ENCODE data around the gene SUCNR1. TPM values are rescaled to one million over a fixed set of nuclear protein-coding genes. Genes with fewer than 3 reads are reported as not detected.
"Not testable (repeated sequence)": the region's sequence is repeated elsewhere in the genome, so short reads cannot be mapped to it uniquely, and the experiment has no call there.

The SUCNR1 gene
- total RNA-seq, 1 donor from 2014 or later: under 0.01 TPM

DNA sequence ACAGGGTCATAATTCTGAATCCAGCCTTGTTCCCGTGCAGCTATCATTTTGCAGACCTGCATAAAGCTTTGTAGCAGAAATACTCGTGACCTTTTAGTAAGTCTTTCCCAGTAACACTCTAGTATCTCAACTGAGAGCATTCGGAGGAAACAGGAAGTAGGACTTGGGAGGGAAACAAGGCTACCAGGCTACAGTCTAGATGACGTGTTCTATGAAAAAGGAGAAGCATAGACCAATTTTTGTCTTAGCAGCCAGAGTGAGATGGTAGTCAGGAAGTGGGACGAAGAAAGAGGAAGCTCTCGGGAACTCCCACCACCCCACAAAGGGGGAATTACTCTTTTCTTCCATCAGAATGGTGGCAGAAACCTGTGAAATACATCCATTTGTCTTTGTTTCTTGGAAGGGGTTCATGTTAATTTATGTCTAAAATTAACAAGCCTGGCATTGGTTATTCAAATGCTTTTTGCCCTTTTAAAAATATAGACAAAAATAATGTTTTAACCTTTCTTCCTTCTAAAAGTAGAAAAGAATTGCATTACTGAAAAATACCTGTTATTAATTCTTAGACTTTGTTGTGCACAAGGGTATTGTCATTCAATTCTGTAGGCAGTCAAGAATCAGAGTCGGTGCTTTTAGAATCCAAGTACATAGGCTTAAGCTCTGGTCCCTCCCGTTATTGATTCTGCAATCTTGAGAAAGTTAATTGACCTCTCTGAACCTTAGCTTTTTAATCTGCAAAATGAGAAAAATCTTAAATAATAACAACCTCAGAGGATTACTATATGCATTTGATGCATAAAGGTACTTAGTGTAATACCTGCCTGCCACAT is 1.6 kb upstream of the SUCNR1 start:
- DNase-seq (ENCODE audit: low read depth, low spot score): peak; percentile 33

DNA sequence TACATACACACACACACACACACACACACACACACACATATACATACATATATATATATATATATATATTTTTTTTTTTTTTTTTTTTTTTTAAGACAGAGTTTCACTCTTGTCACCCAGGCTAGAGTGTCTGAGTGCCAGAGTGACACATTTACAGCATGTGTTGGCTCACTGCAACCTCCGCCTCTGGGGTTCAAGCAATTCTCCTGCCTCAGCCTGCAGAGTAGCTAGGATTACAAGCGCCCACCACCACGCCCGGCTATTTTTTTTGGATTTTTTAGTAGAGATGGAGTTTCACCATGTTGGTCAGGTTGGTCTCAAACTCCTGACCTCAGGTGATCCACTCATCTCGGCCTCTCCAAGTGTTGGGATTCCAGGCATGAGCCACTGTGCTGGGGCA is 636 bp downstream of the SUCNR1 start:
- DNase-seq (ENCODE audit: low read depth, low spot score): not testable (repeated sequence)

DNA sequence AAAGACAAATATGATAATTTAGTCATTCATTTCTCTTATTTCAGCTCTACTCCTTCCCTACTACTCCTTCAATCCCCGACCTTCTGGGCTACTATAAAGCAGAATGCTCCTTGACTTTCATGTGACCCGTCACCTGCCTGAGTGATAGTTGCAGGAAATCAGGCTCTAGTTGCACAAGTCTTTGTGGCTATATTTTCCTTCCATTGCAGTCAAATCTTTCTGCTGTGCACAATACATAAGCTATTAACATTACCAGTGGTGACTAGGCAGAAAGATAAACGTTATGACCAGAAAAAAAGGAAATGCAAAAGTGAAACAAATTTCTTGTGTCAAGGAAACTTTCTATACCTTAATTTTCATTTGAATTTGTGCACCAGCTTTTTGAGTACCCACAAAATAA is 2.3 kb downstream of the SUCNR1 start:
- no peak for DNase-seq (ENCODE audit: low read depth, low spot score)

DNA sequence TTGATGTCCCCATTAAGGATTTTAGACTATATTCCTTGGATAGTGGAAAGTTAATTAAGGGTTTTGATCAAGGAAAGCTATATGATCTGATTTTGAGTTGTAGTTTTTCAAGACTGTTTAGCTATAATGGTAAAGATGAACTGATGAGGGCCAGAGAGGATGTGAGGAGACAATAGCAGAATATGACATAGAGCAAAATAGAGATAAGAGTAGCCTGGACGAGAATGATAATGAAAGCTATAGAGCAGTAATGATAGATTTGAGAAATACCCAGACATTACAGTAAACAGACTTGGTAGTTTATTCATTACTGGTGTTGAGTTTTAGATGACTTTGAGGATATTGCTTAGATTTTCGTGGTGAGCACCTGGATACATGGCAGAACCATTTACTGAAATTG is 3.8 kb downstream of the SUCNR1 start:
- no peak for DNase-seq (ENCODE audit: low read depth, low spot score)

DNA sequence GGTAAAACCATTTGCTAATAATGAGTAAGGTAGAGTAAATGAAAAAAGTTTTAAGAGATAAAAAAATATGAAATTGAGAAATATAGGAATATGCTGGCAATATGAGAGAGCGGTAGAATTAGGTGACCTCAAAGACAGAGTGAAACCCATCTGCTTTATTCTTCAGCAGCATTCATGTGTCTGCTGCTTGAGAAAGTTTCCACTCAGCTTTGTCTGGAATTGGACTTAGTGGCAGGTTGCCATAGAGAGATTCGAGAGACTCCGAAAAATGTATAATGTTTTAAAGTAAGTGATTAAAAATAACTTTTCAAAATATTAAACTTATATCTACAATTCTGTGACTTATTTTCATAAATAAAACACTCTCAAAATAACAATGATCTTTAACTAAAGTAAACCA is 5.0 kb downstream of the SUCNR1 start:
- no peak for DNase-seq (ENCODE audit: low read depth, low spot score)

DNA sequence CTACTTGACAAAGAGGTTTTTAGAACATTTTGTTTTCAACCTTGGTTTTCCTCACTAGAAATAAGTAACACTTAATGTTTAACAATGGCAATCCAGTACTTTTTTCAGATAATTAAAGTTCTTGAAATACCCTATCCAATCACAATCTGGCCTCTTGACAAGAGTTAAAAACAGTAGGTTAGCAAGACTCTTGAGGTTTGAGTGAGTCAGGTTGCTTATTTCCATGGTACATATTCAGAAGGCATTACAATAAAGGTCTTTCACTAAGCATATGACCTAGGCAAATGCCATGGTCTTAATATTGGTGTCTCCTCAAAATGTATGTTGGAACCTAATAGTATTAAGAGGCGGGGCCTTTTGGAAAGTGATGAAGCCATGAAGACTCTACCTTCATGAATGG is 5.6 kb downstream of the SUCNR1 start:
- no peak for DNase-seq (ENCODE audit: low read depth, low spot score)

DNA sequence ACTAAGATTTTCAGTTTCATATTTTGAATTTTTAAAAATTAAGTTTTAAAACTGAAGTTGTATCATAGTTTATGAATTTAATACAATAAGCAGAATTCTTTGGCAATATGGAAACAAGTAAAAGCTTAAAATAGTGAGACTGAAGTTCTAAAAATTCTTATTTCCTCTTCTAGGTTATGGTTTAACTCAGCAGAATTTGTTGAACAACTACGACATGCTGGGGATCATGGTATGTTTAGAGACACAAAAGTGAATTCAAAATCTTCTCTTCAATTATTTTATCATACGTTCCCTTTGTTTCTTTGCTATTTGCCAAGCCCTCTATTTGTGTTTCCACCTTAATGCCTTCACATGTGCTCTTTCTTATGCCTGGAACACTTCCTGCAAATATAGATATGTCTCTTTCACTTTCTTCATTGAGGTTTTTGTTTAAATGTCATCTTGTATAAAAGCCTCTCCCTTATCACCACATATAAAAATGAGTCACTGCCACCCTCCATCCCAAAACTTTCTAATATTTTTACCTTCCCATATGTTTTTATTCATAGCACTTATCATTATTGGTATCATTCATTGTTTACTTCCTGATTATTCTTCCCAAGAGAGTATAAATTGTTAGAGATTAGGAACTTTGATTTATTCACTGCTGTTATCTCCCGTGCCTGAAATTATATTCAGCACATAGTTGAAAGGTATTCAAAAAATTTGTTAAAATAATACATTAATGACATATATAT is 6.4 kb downstream of the SUCNR1 start:
- DNase-seq (ENCODE audit: low read depth, low spot score): no peak

DNA sequence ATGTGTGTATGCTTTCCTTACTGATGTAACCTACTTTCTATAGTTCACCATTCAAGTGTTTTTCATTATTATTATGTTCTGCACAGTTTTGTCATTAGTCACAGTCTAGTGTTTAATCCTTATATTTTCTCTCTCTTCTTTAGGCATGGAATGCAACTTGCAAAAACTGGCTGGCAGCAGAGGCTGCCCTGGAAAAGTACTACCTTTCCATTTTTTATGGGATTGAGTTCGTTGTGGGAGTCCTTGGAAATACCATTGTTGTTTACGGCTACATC is 6.9 kb downstream of the SUCNR1 start:
- no peak for DNase-seq (ENCODE audit: low read depth, low spot score)

DNA sequence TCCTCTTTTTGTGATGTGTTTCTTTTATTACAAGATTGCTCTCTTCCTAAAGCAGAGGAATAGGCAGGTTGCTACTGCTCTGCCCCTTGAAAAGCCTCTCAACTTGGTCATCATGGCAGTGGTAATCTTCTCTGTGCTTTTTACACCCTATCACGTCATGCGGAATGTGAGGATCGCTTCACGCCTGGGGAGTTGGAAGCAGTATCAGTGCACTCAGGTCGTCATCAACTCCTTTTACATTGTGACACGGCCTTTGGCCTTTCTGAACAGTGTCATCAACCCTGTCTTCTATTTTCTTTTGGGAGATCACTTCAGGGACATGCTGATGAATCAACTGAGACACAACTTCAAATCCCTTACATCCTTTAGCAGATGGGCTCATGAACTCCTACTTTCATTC is 7.7 kb downstream of the SUCNR1 start:
- no peak for DNase-seq (ENCODE audit: low read depth, low spot score)

DNA sequence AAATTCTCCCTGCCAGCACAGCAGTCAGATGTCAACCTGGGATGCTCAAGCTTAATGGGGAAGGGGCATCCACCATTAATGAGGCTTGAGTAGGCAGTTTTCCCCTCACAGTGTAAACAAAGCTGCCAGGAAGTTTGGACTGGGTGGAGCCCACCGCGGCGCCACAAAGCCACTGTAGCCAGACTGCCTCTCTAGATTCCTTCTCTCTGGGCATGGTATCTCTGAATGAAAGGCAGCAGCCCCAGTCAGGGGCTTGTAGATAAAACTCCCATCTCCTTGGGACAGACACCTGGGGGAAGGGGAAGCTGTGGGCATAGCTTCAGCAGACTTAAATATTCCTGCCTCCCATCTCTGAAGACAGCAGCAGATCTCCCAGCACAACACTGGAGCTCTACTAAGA is 12.0 kb downstream of the SUCNR1 start:
- DNase-seq (ENCODE audit: low read depth, low spot score): not testable (repeated sequence)

DNA sequence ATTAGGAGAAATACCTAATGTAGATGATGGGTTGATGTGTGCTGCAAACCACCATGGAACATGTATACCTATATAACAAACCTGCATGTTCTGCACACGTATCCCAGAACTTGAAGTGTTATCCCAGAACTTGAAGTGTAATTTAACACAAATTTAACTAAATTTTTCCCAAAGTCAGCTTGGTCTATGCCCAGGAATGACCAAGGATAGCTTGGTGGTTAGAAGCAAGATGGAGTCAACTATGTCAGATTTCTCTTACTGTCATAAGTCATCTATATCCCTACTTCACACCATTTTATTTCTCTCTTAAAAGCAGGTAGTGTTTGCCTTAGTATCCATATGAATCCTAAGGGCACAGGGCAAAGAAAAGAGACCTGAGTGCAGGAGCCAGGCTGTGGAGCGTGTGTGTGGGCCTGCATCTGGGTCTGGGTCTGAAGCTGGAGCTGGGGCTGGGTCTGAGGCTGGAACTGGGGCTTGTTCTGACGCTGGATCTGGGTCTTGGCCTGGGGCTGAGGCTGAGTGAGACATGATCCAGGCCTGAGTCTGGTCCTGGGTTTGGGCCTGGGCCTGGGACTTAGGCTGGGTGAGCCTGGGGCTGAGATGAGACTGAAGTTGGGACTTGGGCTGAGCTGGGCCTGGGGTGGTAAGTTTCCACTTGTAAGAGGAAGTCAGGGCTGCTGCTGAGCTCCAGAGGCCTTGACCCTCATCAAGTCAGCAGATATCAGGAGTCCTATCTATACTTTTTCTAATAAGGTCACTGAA is 14.2 kb downstream of the SUCNR1 start:
- not testable (repeated sequence) for DNase-seq (ENCODE audit: low read depth, low spot score)

DNA sequence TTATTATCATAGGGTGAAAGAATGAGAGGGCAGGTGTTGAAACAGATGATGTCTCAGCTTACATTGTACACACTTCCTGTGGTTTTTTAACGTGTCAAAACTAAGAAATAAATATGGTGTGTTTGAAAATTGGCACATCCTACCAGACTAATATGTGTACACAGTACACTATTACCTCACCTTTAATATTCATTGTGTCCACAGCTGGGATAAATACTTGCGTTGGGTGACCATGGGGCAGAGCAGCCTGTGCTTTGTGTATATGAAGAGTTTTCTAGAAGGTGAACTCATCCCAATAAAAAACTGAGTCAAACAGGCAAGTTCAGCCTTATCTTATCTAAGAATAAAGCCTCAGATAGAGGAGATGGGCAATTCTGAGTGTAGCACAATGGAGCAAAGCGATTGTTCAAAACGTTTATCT is 17.3 kb downstream of the SUCNR1 start:
- no peak for DNase-seq (ENCODE audit: low read depth, low spot score)

DNA sequence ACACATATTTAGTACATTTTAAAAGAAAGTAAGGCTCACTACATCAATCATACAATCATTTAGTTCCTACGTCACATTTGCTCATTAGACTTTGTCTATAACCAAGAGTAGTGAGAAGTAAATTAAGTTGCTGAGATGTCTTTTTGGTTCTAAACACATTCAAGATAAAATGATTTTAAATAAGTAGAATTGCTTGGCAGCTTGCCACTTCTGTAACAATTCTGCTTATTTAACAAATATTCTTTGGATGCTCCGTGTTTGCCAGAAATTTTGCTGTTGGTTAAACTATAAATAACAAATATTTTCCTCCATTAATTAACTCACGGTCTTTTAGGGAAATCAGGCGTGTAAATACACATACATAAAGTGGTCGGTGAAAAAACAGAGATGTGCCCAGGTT is 18.3 kb downstream of the SUCNR1 start:
- DNase-seq (ENCODE audit: low read depth, low spot score): no peak

DNA sequence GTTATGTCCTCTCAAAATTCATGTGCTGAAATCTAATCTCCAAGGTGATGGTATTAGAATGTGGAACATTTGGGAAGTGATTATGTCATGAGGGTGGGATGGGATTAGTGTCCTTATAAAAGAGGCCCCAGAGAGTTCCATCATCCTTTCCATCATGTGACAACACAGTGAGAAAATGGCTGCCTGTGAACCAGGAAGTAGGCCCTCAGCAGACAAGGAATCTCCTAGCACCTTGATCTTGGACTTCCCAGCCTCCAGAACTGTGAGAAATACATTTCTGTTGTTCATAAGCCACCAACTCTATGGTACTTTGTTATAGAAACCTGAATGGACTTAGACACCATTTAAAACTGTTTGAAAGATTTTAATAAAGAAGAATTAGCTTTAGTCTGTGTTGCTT is 20.8 kb downstream of the SUCNR1 start:
- DNase-seq (ENCODE audit: low read depth, low spot score): no peak

DNA sequence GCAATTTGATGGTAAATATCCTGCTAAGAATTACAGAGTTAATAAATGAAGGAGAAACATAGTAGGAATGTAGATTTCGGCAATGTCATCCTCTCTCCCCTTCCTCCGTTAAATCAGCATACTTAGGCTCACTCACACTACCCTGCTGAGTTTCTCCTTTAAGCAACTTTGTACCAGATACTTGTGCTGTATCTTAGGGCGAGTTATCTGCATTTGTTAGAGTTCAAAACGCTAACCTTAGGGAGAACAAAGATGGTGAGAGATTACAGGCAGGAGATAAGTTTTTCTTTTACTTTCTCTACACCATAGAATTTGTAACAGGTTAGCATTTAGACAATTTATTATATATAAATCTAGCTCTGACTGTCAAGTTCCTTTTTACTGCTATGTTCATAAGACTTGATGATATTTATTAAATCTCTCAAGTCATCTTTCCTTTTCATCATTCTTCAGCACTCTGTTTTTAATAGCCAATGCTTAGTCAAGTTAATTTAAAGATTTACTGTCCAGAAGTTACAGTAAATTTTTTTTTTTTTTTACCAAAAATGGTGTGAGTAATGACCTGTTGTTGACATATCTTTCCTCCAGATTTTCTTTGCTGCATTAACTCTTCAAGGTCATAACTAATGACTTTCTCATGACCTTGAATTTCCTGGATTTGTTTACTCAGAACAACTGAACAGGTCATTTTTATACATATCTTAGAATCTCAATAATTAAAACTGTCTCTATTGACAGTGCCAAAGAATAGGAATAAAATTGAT is 22.2 kb downstream of the SUCNR1 start:
- no peak for DNase-seq (ENCODE audit: low read depth, low spot score)

DNA sequence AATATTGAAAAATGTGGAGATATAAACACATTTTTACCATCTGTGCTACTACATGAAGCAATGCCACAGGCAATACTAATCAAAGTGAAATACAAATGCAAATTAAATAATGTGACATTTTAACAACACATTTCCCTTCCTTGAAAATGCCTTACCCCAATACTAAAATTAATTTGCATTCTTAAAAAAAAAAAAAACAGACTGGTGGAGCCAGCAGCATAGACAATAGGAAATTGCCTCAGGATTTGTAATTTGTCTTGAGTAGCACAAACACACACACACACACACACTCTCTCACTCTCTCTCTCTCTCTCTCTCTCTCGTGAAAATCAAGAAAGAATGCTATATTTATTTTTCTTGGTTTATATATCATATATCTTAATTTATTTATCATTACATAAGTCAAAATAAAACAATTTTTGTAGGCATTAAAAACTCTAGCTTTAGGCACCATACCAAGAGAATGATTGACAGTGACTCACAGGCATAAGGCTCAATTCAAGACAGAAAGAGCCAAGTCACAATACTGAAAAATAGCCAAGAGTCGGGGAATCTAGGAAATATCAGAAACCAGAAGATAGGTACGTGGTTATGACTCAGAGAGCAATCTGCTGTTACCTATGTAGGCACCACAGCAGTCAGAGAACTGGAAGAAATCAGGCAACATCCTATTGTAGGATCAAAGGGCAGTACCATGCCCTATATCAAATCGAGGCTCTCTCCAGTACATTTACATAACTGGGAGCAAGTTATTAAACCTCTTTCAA is 23.0 kb downstream of the SUCNR1 start:
- DNase-seq (ENCODE audit: low read depth, low spot score): no peak

DNA sequence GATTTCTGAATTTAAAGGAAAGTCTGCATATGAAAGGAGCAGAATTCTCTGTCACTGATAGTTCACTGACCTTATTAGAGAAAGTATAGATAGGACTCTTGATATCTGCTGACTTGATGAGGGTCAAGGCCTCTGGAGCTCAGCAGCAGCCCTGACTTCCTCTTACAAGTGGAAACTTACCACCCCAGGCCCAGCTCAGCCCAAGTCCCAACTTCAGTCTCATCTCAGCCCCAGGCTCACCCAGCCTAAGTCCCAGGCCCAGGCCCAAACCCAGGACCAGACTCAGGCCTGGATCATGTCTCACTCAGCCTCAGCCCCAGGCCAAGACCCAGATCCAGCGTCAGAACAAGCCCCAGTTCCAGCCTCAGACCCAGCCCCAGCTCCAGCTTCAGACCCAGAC is 24.7 kb downstream of the SUCNR1 start:
- not testable (repeated sequence) for DNase-seq (ENCODE audit: low read depth, low spot score)

DNA sequence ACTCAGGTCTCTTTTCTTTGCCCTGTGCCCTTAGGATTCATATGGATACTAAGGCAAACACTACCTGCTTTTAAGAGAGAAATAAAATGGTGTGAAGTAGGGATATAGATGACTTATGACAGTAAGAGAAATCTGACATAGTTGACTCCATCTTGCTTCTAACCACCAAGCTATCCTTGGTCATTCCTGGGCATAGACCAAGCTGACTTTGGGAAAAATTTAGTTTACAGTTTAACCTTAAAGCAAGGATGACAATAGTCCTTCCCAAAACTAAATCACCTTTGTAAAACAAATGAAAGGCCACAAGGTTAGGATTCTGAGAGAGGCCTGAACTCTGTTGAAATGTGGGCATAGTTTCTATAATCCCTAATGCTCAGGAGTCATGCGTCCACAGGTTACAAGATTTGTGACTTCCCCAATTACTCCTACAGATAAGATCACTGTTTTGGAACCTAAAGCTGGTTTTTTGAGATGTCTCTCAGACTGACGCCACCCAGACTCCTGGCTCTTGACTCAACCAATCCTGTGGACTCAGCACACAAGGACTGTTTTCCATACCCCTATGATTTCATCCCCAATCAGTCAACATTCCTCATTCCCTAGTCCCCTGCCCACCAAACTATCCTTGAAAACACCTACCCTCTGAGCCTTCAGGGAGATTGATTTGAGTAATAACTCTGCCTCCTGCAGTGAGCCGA is 25.3 kb downstream of the SUCNR1 start:
- not testable (repeated sequence) for DNase-seq (ENCODE audit: low read depth, low spot score)

DNA sequence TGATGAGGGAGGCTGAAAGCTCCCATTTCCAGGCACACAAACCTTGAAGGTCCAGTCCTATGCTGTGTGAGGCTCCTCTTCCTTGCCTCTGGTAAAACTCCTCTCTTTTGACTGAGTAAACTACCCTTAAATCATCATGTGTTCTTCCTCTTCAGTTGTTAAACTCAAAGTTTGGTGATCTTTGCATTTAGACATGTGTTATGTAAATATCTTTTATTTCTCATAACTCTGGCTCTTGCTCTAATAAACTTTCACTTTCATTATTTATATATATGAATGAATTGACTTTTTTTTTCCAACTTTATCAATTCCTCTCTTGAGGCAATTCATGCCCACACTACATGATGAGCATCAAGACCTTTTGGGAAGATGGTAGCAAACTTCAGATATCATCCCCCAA is 26.6 kb downstream of the SUCNR1 start:
- DNase-seq (ENCODE audit: low read depth, low spot score): no peak

DNA sequence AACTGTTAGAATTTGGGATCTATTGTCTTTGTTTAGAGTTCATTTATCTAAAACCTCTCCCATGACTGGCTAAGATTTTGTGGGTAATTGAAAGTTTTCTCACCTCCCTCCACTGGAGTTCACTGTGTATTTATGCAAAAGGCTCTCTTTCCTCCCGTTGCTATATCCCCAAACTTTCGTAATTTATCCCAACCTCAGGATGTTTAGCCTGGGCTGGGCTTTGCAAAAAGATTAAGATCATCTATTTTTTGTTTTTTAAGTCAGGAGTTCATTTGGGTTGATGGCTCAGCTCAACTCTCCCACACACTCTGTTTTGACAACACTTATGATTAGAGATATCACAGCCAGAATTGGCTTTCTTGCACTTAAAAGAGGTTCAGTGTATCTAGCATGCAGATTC is 27.0 kb downstream of the SUCNR1 start:
- no peak for DNase-seq (ENCODE audit: low read depth, low spot score)
